GM12878 (cell line): ENCODE measurements around the gene KLF7. TPM values are rescaled to one million over a fixed set of nuclear protein-coding genes. Genes with fewer than 3 reads are reported as not detected.

Source experiments
- ATAC-seq: fragments of 200-7000 bp; cut with Tn5 transposase; 3 replicates; pipeline ENCODE4 v1.9.1; 2020; ENCODE audit warnings: mild to moderate bottlenecking, moderate library complexity
- BruUV-seq: library from RNA; stranded (reverse); fragments of 400-500 nt; replicated peaks from 2 replicates; lab custom pipeline; 2021; lab: Mats Ljungman, UMichigan
- CTCF ChIA-PET: fragments of 300-600 bp; sonication (Branson Sonifier 250); formaldehyde crosslinking; extraction: SDS; loops from one replicate; lab custom pipeline; 2021; ENCODE audit warnings: inconsistent platforms; lab: Yijun Ruan, JAX
- POLR2A ChIA-PET: fragments of 350-600 bp; formaldehyde crosslinking; extraction: SDS; loops from one replicate; lab custom pipeline; 2021; ENCODE audit warnings: inconsistent platforms; lab: Charles Lee
- RAD21 ChIA-PET: fragments of 300-600 bp; sonication (Branson Sonifier 250); formaldehyde crosslinking; loops from one replicate; lab custom pipeline; 2023; ENCODE audit warnings: antibody characterized with exemption; ENCODE audit not compliant: unreplicated experiment; lab: Charles Lee
- SMC1A ChIA-PET: fragments of 300-600 bp; sonication (Branson Sonifier 250); formaldehyde crosslinking; loops from one replicate; lab custom pipeline; 2023; ENCODE audit not compliant: unreplicated experiment, uncharacterized antibody; lab: Charles Lee
- DNase-seq: peaks from one replicate; pipeline ENCODE4 v3.0.0-alpha.2; 2011; ENCODE audit warnings: low read depth, low spot score
- FAIRE-seq: peaks from 3 replicates; lab custom pipeline; 2011; peaks lifted over from hg19 to GRCh38; lab: Jason Lieb, UNC
- H2AFZ ChIP-seq: 2 replicates; pipeline ENCODE4 v1.6.0; 2011; ENCODE audit warnings: low read depth, low read length, control low read depth; ENCODE audit not compliant: control insufficient read depth
- H3K27ac ChIP-seq: 2 replicates; pipeline ENCODE4 v1.5.1; 2011; ENCODE audit warnings: control low read depth; ENCODE audit not compliant: control insufficient read depth, insufficient read depth
- H3K27me3 ChIP-seq, 2 experiments: replicated peaks in 1 of 2; 2 replicates each; pipeline versions ENCODE4 v1.6.0 to v1.6.1; 2011; ENCODE audit warnings: low read length in 1 of 2; ENCODE audit not compliant: control insufficient read depth in 2 of 2, insufficient read depth in 2 of 2
- H3K36me3 ChIP-seq, 2 experiments: 2 replicates each; pipeline ENCODE4 v1.5.1; 2011; ENCODE audit warnings: low read length in 1 of 2; ENCODE audit not compliant: control insufficient read depth in 2 of 2, insufficient read depth in 2 of 2
- H3K4me1 ChIP-seq: 2 replicates; pipeline ENCODE4 v1.6.1; 2011; ENCODE audit warnings: mild to moderate bottlenecking, low read length, moderate library complexity, mixed read lengths; ENCODE audit not compliant: control insufficient read depth, insufficient read depth
- H3K4me2 ChIP-seq: 2 replicates; pipeline ENCODE4 v1.6.0; 2011; ENCODE audit warnings: control low read depth; ENCODE audit not compliant: control insufficient read depth, insufficient read depth
- H3K4me3 ChIP-seq: fragments of 200-600 bp; sonication (generic); 2 replicates; pipeline ENCODE4 v1.5.1; 2016
- H3K79me2 ChIP-seq: 2 replicates; pipeline ENCODE4 v1.6.0; 2011; ENCODE audit warnings: low read length; ENCODE audit not compliant: control insufficient read depth, insufficient read depth
- H3K9ac ChIP-seq: 2 replicates; pipeline ENCODE4 v1.8.0; 2011; ENCODE audit warnings: low read length, control low read depth, mixed read lengths; ENCODE audit not compliant: control insufficient read depth, insufficient read depth
- H3K9me3 ChIP-seq: replicated peaks from 3 replicates; pipeline ENCODE4 v1.5.1; 2011; ENCODE audit warnings: mild to moderate bottlenecking, low read length; ENCODE audit not compliant: control insufficient read depth, insufficient read depth
- H4K20me1 ChIP-seq: 2 replicates; pipeline ENCODE4 v1.6.0; 2011; ENCODE audit not compliant: control insufficient read depth, insufficient read depth
- DPF2 ChIP-seq: fragments of 450-650 bp; IDR thresholded peaks from 2 replicates; pipeline ENCODE4 v1.6.1; 2017; ENCODE audit warnings: mild to moderate bottlenecking
- LARP7 ChIP-seq: fragments of 450-650 bp; IDR thresholded peaks from 2 replicates; pipeline ENCODE4 v1.6.1; 2017; ENCODE audit warnings: mild to moderate bottlenecking
- NBN ChIP-seq: fragments of 450-650 bp; IDR thresholded peaks from 2 replicates; pipeline ENCODE4 v1.6.1; 2016
- RB1 ChIP-seq: fragments of 450-650 bp; formaldehyde crosslinking; IDR thresholded peaks from 2 replicates; pipeline ENCODE4 v1.6.1; 2017; ENCODE audit warnings: mild to moderate bottlenecking, borderline replicate concordance
- WGBS: methylation state at CpG from one replicate; pipeline ENCODE4 v1.1.6; 2016; ENCODE audit warnings: low lambda C conversion rate; ENCODE audit not compliant: insufficient replicate concordance, insufficient coverage; ENCODE audit errors: missing lambda C conversion rate; 5-methylcytosine and 5-hydroxymethylcytosine counted together
- in situ Hi-C: fragments of 300-500 bp; cut with MboI; formaldehyde crosslinking; loops from 9 replicates; pipeline ENCODE4 v1.14.3; 2018; ENCODE audit warnings: mixed read lengths
- intact Hi-C: fragments of 100-400 bp; cut with micrococcal nuclease; formaldehyde crosslinking; loops from one replicate; pipeline ENCODE4 v1.14.2; 2022; ENCODE audit not compliant: unreplicated experiment
- polyA plus RNA-seq, 11 experiments: library from polyadenylated mRNA; depleted of rRNA in 4 of 11; unstranded in 6 of 11; stranded (reverse) in 5 of 11; fragments of >200 nt; fragmentation: Nextera tagmentation in 4 of 11; fragmentation: Illumina TruSeq in 1 of 11; extraction: Ambion mirVana in 4 of 11; extraction: Trizol in 1 of 11; gene quantifications; 1 replicate in 1 of 11; 2 replicates in 10 of 11; pipeline versions ENCODE4 v1.2.1 to v1.2.3, GENCODE V29; 2011 to 2016; ENCODE audit warnings: inconsistent platforms in 2 of 11, missing spikeins in 2 of 11, low read depth in 1 of 11
- total RNA-seq, 4 experiments: library from RNA; depleted of rRNA in 3 of 4; stranded (reverse); fragments of >200 nt in 3 of 4; fragmentation: Illumina TruSeq in 1 of 4; extraction: Trizol in 1 of 4; gene quantifications; 2 replicates each; pipeline versions ENCODE4 v1.2.1 to v1.2.3, GENCODE V29; 2013 to 2021
- TF ChIP-seq, protein P1 (sequence below): fragments of 450-650 bp; formaldehyde crosslinking; IDR thresholded peaks from 2 replicates; pipeline ENCODE4 v1.4.0; 2022; ENCODE audit warnings: mild to moderate bottlenecking, moderate library complexity
- TF ChIP-seq, protein P2 (sequence below): fragments of 450-650 bp; conservative IDR thresholded peaks from 2 replicates; pipeline ENCODE4 v1.6.1; 2017; ENCODE audit warnings: mild to moderate bottlenecking, moderate library complexity
- TF ChIP-seq, protein P3 (sequence below): IDR thresholded peaks from 2 replicates; pipeline ENCODE4 v1.6.1; 2012; ENCODE audit warnings: mild to moderate bottlenecking, low read depth, low read length
- TF ChIP-seq, protein P4 (sequence below): IDR thresholded peaks from 2 replicates; pipeline ENCODE4 v1.6.1; 2011; ENCODE audit warnings: low read depth, low read length, improper control_type of control experiment, borderline replicate concordance
- TF ChIP-seq, protein P5 (sequence below): fragments of 450-650 bp; IDR thresholded peaks from 2 replicates; pipeline ENCODE4 v1.6.1; 2014; ENCODE audit warnings: mild to moderate bottlenecking

The KLF7 gene
- total and polyA plus RNA-seq, 10 of the 15 experiments (the other 5 are each of a cell fraction or from before 2014, with no cell fraction given), result 2.4 to 24.8 (median 8.5) TPM

DNA sequence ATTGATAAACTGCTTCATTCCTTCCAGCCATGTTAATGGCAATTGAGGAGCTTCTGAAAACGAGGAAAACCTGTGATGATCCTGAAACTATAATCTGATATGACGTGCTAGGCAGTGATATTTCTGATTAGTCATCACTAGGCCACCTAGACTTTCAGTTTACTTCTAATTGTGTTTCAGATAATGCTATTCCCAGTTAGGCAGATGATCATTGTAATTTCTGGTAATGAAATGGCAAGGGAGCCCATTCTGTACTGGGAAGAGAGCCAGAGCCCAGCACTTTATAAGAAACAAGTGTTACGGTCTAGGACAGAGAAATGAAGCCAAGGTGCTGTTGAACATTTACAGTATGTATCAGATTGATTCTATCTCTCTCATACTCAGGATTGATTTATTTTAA, 120.2 kb downstream of the KLF7 start (continued):
- TF ChIP-seq, protein P1, sequence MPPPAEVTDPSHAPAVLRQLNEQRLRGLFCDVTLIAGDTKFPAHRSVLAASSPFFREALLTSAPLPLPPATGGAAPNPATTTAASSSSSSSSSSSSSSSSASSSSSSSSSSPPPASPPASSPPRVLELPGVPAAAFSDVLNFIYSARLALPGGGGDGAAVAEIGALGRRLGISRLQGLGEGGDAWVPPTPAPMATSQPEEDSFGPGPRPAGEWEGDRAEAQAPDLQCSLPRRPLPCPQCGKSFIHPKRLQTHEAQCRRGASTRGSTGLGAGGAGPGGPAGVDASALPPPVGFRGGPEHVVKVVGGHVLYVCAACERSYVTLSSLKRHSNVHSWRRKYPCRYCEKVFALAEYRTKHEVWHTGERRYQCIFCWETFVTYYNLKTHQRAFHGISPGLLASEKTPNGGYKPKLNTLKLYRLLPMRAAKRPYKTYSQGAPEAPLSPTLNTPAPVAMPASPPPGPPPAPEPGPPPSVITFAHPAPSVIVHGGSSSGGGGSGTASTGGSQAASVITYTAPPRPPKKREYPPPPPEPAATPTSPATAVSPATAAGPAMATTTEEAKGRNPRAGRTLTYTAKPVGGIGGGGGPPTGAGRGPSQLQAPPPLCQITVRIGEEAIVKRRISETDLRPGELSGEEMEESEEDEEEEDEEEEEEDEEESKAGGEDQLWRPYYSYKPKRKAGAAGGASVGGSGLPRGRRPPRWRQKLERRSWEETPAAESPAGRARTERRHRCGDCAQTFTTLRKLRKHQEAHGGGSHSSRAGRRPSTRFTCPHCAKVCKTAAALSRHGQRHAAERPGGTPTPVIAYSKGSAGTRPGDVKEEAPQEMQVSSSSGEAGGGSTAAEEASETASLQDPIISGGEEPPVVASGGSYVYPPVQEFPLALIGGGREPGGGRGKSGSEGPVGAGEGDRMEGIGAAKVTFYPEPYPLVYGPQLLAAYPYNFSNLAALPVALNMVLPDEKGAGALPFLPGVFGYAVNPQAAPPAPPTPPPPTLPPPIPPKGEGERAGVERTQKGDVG (CRISPR knock-in tag), result no peak
- TF ChIP-seq RB1, result no peak
- TF ChIP-seq, protein P2, sequence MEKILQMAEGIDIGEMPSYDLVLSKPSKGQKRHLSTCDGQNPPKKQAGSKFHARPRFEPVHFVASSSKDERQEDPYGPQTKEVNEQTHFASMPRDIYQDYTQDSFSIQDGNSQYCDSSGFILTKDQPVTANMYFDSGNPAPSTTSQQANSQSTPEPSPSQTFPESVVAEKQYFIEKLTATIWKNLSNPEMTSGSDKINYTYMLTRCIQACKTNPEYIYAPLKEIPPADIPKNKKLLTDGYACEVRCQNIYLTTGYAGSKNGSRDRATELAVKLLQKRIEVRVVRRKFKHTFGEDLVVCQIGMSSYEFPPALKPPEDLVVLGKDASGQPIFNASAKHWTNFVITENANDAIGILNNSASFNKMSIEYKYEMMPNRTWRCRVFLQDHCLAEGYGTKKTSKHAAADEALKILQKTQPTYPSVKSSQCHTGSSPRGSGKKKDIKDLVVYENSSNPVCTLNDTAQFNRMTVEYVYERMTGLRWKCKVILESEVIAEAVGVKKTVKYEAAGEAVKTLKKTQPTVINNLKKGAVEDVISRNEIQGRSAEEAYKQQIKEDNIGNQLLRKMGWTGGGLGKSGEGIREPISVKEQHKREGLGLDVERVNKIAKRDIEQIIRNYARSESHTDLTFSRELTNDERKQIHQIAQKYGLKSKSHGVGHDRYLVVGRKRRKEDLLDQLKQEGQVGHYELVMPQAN, result no peak

DNA sequence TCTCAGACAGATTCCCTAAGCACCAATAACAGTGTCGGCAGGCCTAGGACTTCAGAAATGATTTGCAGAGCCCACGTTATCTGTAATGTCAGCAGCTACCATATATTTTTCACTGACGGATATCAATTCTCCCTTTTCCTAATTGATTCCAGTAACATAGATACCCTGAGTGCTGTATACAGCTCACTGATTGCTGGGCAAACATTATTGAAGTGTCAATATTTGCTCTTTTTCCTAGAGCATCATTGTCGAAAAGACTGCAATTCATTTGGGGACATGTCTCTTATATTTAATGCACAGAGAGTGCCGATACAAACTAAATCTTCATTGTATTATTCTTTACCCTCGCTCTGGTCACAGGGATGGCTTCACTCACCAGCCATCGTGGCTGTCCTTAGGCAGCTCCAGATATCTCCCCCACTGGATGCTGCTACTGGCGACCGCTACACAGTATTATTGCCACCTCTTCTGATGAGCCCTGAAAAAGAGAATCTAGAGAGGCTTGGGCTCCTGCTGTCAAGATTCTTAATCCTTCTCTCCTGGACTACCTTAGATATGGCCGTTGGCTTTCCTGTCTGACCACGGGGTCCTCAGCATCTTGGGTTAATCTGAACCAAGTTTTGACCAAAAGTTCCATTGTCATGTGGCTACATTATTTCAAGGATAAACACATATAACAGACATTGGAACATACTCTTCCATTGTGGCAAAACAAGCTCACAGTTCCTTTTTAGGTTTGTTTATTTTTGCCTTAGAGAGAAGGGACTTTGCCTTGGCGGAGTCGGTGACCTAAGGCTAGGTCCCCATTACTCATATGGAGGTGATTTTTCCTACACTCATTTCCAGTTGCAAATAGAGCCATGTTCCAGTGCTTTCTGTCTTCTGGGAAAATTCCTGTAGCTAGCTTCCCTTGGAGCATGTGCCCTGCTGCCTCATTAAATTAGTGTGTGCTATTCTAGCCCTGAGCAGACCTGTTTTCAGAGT, 121.1 kb downstream of the KLF7 start:
- no peaks in the 10 kb centered on the region for H4K20me1 ChIP-seq
- no peak for FAIRE-seq
- SMC1A ChIA-PET, result interaction anchor here (1.0 kb wide), 1 partner anchor 429 kb away, joined by 3 read pairs; no protein-coding TSS in a partner anchor
- no peaks in the 10 kb centered on the region for H3K9me3 ChIP-seq
- TF ChIP-seq LARP7 (no peak), NBN (no peak), DPF2 (no peak)
- TF ChIP-seq, protein P3, sequence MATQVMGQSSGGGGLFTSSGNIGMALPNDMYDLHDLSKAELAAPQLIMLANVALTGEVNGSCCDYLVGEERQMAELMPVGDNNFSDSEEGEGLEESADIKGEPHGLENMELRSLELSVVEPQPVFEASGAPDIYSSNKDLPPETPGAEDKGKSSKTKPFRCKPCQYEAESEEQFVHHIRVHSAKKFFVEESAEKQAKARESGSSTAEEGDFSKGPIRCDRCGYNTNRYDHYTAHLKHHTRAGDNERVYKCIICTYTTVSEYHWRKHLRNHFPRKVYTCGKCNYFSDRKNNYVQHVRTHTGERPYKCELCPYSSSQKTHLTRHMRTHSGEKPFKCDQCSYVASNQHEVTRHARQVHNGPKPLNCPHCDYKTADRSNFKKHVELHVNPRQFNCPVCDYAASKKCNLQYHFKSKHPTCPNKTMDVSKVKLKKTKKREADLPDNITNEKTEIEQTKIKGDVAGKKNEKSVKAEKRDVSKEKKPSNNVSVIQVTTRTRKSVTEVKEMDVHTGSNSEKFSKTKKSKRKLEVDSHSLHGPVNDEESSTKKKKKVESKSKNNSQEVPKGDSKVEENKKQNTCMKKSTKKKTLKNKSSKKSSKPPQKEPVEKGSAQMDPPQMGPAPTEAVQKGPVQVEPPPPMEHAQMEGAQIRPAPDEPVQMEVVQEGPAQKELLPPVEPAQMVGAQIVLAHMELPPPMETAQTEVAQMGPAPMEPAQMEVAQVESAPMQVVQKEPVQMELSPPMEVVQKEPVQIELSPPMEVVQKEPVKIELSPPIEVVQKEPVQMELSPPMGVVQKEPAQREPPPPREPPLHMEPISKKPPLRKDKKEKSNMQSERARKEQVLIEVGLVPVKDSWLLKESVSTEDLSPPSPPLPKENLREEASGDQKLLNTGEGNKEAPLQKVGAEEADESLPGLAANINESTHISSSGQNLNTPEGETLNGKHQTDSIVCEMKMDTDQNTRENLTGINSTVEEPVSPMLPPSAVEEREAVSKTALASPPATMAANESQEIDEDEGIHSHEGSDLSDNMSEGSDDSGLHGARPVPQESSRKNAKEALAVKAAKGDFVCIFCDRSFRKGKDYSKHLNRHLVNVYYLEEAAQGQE, result no peak
- TF ChIP-seq, protein P4, sequence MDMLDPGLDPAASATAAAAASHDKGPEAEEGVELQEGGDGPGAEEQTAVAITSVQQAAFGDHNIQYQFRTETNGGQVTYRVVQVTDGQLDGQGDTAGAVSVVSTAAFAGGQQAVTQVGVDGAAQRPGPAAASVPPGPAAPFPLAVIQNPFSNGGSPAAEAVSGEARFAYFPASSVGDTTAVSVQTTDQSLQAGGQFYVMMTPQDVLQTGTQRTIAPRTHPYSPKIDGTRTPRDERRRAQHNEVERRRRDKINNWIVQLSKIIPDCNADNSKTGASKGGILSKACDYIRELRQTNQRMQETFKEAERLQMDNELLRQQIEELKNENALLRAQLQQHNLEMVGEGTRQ, result no peak
- TF ChIP-seq, protein P5, sequence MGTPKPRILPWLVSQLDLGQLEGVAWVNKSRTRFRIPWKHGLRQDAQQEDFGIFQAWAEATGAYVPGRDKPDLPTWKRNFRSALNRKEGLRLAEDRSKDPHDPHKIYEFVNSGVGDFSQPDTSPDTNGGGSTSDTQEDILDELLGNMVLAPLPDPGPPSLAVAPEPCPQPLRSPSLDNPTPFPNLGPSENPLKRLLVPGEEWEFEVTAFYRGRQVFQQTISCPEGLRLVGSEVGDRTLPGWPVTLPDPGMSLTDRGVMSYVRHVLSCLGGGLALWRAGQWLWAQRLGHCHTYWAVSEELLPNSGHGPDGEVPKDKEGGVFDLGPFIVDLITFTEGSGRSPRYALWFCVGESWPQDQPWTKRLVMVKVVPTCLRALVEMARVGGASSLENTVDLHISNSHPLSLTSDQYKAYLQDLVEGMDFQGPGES, result no peak
- TF ChIP-seq, all 136 proteins: peak for 0
- Histone ChIP-seq H3K27ac (no peak overlapping the region), H3K9ac (no peak overlapping the region), H3K27me3 (no peaks in the 10 kb centered on the region), H3K79me2 (no peaks in the 10 kb centered on the region), H3K4me2 (no peak overlapping the region), H2AFZ (no peak overlapping the region), H3K4me1 (no peaks in the 10 kb centered on the region), H3K4me3 (no peak overlapping the region), H3K36me3 (no peaks in the 10 kb centered on the region)
- ChIA-PET CTCF (interaction anchor here (2.0 to 3.0 kb wide), 2 partner anchors 308 to 428 kb away, joined by 7 to 9 read pairs; no protein-coding TSS in a partner anchor), RAD21 (no interaction called here), POLR2A (no interaction called here)
- in situ Hi-C loops (no loop called here), intact Hi-C loops (no loop called here)
- no TSS peak for BruUV-seq
- no peak for DNase-seq
- 58% methylated on average over 13 of the region's 13 CpGs for WGBS
- ATAC-seq, result no peak
